HepG2 (cell line): Measurements from ENCODE around the gene ITGB5. TPM values are rescaled to one million over a fixed set of nuclear protein-coding genes. Genes with fewer than 3 reads are reported as not detected.

ENCODE experiments used
- FOXK1 ChIP-seq: sonication (generic); formaldehyde crosslinking; IDR thresholded peaks from 2 replicates; pipeline ENCODE4 v1.4.0; 2020; ENCODE audit warnings: low read depth, missing genetic modification reagents, borderline replicate concordance
- KAT7 ChIP-seq: IDR thresholded peaks from 2 replicates; pipeline ENCODE4 v1.6.1; 2018; ENCODE audit warnings: borderline replicate concordance, missing compliant biosample characterization
- NR1H2 ChIP-seq: sonication (generic); formaldehyde crosslinking; IDR thresholded peaks from 2 replicates; pipeline ENCODE4 v1.8.1; 2022; ENCODE audit warnings: low read depth, missing genetic modification reagents, borderline replicate concordance
- PHF8 ChIP-seq: sonication (generic); formaldehyde crosslinking; IDR thresholded peaks from 2 replicates; pipeline ENCODE4 v1.5.0; 2020; ENCODE audit warnings: missing genetic modification reagents
- POLR2AphosphoS5 ChIP-seq: IDR thresholded peaks from 2 replicates; pipeline ENCODE4 v1.6.1; 2012; ENCODE audit warnings: low read depth, low read length
- XRCC5 ChIP-seq: fragments of 200-400 bp; formaldehyde crosslinking; optimal IDR thresholded peaks from 2 replicates; pipeline ENCODE3; 2017; ENCODE audit warnings: mild to moderate bottlenecking, low read length
- ZNF224 ChIP-seq: sonication (generic); formaldehyde crosslinking; IDR thresholded peaks from 2 replicates; pipeline ENCODE4 v1.5.0; 2020; ENCODE audit warnings: mild to moderate bottlenecking, missing genetic modification reagents
- ZNF574 ChIP-seq: sonication (generic); formaldehyde crosslinking; IDR thresholded peaks from 2 replicates; pipeline ENCODE4 v1.4.0; 2020; ENCODE audit warnings: missing genetic modification reagents
- ZNF691 ChIP-seq: sonication (generic); formaldehyde crosslinking; IDR thresholded peaks from 2 replicates; pipeline ENCODE4 v1.4.0; 2020; ENCODE audit warnings: missing genetic modification reagents, low read depth, mild to moderate bottlenecking, borderline replicate concordance
- ZNF770 ChIP-seq: sonication (generic); formaldehyde crosslinking; IDR thresholded peaks from 2 replicates; pipeline ENCODE4 v1.5.0; 2020; ENCODE audit warnings: mild to moderate bottlenecking, missing genetic modification reagents
- polyA plus RNA-seq, 8 experiments: library from polyadenylated mRNA; depleted of rRNA in 3 of 8; stranded (reverse) in 7 of 8; unstranded in 1 of 8; fragments of >200 nt; fragmentation: Illumina TruSeq in 4 of 8; extraction: Trizol in 4 of 8; gene quantifications; 2 replicates each; pipeline versions ENCODE4 v1.2.1 to v1.2.3, GENCODE V29; 2011 to 2016; ENCODE audit warnings: low read depth in 4 of 8, missing spikeins in 1 of 8, mixed read lengths in 1 of 8; ENCODE audit not compliant: insufficient read depth in 1 of 8
- total RNA-seq, 5 experiments: library from RNA; depleted of rRNA; stranded (reverse); fragments of >200 nt; fragmentation: Illumina TruSeq; extraction: Trizol; gene quantifications; 2 replicates each; pipeline ENCODE4 v1.2.3, GENCODE V29; 2016; ENCODE audit warnings: low read depth in 1 of 5
- TF ChIP-seq, protein P1 (sequence below): sonication (generic); formaldehyde crosslinking; IDR thresholded peaks from 2 replicates; pipeline ENCODE4 v1.8.0; 2022; ENCODE audit warnings: mild to moderate bottlenecking, missing genetic modification reagents, borderline replicate concordance
- TF ChIP-seq, protein P2 (sequence below): sonication (generic); formaldehyde crosslinking; conservative IDR thresholded peaks from 2 replicates; pipeline ENCODE4 v1.4.0; 2020; ENCODE audit warnings: missing genetic modification reagents

The ITGB5 gene
- total and polyA plus RNA-seq, 2 of the 13 experiments (the other 11 are each of a cell fraction or from before 2014, with no cell fraction given) = 74.1 to 343 TPM

- peak; percentile 81; the same call in 1 of the 2 replicates for TF ChIP-seq ZNF770
- TF ChIP-seq ZNF224 = no peak
- TF ChIP-seq, protein P1, sequence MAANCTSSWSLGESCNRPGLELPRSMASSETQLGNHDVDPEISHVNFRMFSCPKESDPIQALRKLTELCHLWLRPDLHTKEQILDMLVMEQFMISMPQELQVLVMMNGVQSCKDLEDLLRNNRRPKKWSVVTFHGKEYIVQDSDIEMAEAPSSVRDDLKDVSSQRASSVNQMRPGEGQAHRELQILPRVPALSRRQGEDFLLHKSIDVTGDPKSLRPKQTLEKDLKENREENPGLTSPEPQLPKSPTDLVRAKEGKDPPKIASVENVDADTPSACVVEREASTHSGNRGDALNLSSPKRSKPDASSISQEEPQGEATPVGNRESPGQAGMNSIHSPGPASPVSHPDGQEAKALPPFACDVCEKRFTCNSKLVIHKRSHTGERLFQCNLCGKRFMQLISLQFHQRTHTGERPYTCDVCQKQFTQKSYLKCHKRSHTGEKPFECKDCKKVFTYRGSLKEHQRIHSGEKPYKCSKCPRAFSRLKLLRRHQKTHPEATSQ = no peak
- TF ChIP-seq PHF8 (CRISPR knock-in tag) = no peak
- TF ChIP-seq POLR2AphosphoS5 = peak; percentile 27; the same call in 1 of the 2 replicates
- no peak for TF ChIP-seq NR1H2 (CRISPR knock-in tag)
- peak; percentile 39; the same call in 1 of the 2 replicates for TF ChIP-seq FOXK1 (CRISPR knock-in tag)
- peak; percentile 28 for TF ChIP-seq XRCC5
- TF ChIP-seq, protein P2, sequence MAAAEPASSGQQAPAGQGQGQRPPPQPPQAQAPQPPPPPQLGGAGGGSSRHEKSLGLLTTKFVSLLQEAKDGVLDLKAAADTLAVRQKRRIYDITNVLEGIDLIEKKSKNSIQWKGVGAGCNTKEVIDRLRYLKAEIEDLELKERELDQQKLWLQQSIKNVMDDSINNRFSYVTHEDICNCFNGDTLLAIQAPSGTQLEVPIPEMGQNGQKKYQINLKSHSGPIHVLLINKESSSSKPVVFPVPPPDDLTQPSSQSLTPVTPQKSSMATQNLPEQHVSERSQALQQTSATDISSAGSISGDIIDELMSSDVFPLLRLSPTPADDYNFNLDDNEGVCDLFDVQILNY (CRISPR knock-in tag) = no peak
- TF ChIP-seq KAT7 = peak; percentile 49; the same call in 1 of the 2 replicates
- TF ChIP-seq ZNF691 (CRISPR knock-in tag) = 0 out of 2 replicates have a peak, but pooled peaks have one; percentile 30
- 0 out of 2 replicates have a peak, but pooled peaks have one; percentile 17 for TF ChIP-seq ZNF574 (CRISPR knock-in tag)
Measured at GRCh38 chr3:124761250-124761796, 125.8 kb downstream of the ITGB5 start (continued).
